Raji (cell line): ENCODE measurements around the gene SLC38A1.

Experiments
- POLR2A ChIP-seq: IDR thresholded peaks from 2 replicates; pipeline ENCODE4 v1.6.1; 2011; ENCODE audit warnings: low read depth, low read length, control low read depth; ENCODE audit not compliant: insufficient read depth

The SLC38A1 gene

GRCh38 chr12:46149079-46149464 lies 119.8 kb downstream of the SLC38A1 start:
- TF ChIP-seq POLR2A, result no peak

- TF ChIP-seq POLR2A, result no peak
Observed at GRCh38 chr12:46148327-46149078, 120.3 kb downstream of the SLC38A1 start.

- no peak for TF ChIP-seq POLR2A
Observed at GRCh38 chr12:46147144-46147543, 121.7 kb downstream of the SLC38A1 start.

GRCh38 chr12:46145881-46146280 lies 123.0 kb downstream of the SLC38A1 start:
- no peak for TF ChIP-seq POLR2A

- TF ChIP-seq POLR2A, result no peak
Observed at GRCh38 chr12:46144433-46144832, 124.4 kb downstream of the SLC38A1 start.

- no peak for TF ChIP-seq POLR2A
Observed at GRCh38 chr12:46136249-46136648, 132.6 kb downstream of the SLC38A1 start.

- TF ChIP-seq POLR2A, result no peak
Observed at GRCh38 chr12:46135750-46136149, 133.1 kb downstream of the SLC38A1 start.

GRCh38 chr12:46134852-46135251 lies 134.0 kb downstream of the SLC38A1 start:
- TF ChIP-seq POLR2A, result no peak

GRCh38 chr12:46134205-46134811 lies 134.5 kb downstream of the SLC38A1 start:
- TF ChIP-seq POLR2A, result no peak

GRCh38 chr12:46133751-46134150 lies 135.1 kb downstream of the SLC38A1 start:
- no peak for TF ChIP-seq POLR2A
